SK-N-SH (cell line): ENCODE results near the gene PARP8. TPM values are rescaled to one million over a fixed set of nuclear protein-coding genes. Genes with fewer than 3 reads are reported as not detected.

Source experiments
- CTCF ChIA-PET: fragments of 300-600, 350-600 bp; formaldehyde crosslinking; extraction: SDS; loops from one replicate; lab custom pipeline; 2021; lab: Yijun Ruan, JAX
- POLR2A ChIA-PET: fragments of 350-600 bp; sonication (Branson Sonifier 250); formaldehyde crosslinking; extraction: SDS; loops from one replicate; lab custom pipeline; 2020; ENCODE audit warnings: antibody characterized with exemption, inconsistent platforms; lab: Yijun Ruan, JAX
- DNase-seq: peaks from one replicate; pipeline ENCODE4 v3.0.0; 2012
- H2AFZ ChIP-seq: fragments of 200-600 bp; sonication (generic); 2 replicates; pipeline ENCODE4 v1.8.1; 2016; ENCODE audit warnings: antibody characterized with exemption, mild to moderate bottlenecking, low read depth
- H3F3A ChIP-seq: fragments of 200-600 bp; sonication (generic); replicated peaks from 2 replicates; pipeline ENCODE3; 2016; ENCODE audit warnings: antibody characterized with exemption, mild to moderate bottlenecking; ENCODE audit not compliant: insufficient read depth
- H3K27ac ChIP-seq, 2 experiments: fragments of 200-500 bp in 1 of 2; fragments of 200-600 bp in 1 of 2; sonication (Bioruptor generic) in 1 of 2; sonication (generic), shearing (Covaris generic) in 1 of 2; 2 replicates each; pipeline versions ENCODE4 v1.5.1 to v1.6.1; 2014 to 2016; ENCODE audit warnings: low read depth in 2 of 2, inconsistent platforms in 1 of 2, low read length in 1 of 2, mild to moderate bottlenecking in 1 of 2, mixed read lengths in 1 of 2
- H3K27me3 ChIP-seq: fragments of 200-600 bp; sonication (generic), shearing (Covaris generic); 2 replicates; pipeline ENCODE4 v1.6.1; 2016; ENCODE audit warnings: mixed run types; ENCODE audit not compliant: insufficient read depth
- H3K36me3 ChIP-seq, 2 experiments: fragments of 200-500 bp in 1 of 2; fragments of 200-600 bp in 1 of 2; sonication (Bioruptor generic) in 1 of 2; sonication (generic) in 1 of 2; replicated peaks in 1 of 2; 2 replicates each; pipeline versions ENCODE3 to v1.5.1; 2014 to 2016; ENCODE audit warnings: low read length in 1 of 2, mild to moderate bottlenecking in 1 of 2; ENCODE audit not compliant: insufficient read depth in 2 of 2, control insufficient read depth in 1 of 2
- H3K4me1 ChIP-seq, 2 experiments: fragments of 200-500 bp in 1 of 2; fragments of 200-600 bp in 1 of 2; sonication (Bioruptor generic) in 1 of 2; sonication (generic), shearing (Covaris generic) in 1 of 2; 2 replicates each; pipeline versions ENCODE4 v1.5.1 to v1.6.1; 2014 to 2016; ENCODE audit warnings: low read depth in 1 of 2, low read length in 1 of 2, mixed run types in 1 of 2; ENCODE audit not compliant: insufficient read depth in 2 of 2, control insufficient read depth in 1 of 2
- H3K4me2 ChIP-seq: fragments of 200-600 bp; sonication (generic), shearing (Covaris generic); 2 replicates; pipeline ENCODE4 v1.6.1; 2017; ENCODE audit warnings: mixed run types
- H3K4me3 ChIP-seq, 2 experiments: fragments of 200-500 bp in 1 of 2; fragments of 200-600 bp in 1 of 2; sonication (Bioruptor generic) in 1 of 2; sonication (generic), shearing (Covaris generic) in 1 of 2; 2 replicates each; pipeline versions ENCODE4 v1.5.1 to v1.8.1; 2014 to 2016; ENCODE audit warnings: low read depth in 2 of 2, inconsistent platforms in 1 of 2, low read length in 1 of 2, mild to moderate bottlenecking in 1 of 2, mixed read lengths in 1 of 2, moderate library complexity in 1 of 2
- H3K79me2 ChIP-seq: fragments of 200-600 bp; sonication (generic); 2 replicates; pipeline ENCODE4 v1.8.1; 2017; ENCODE audit warnings: mild to moderate bottlenecking; ENCODE audit not compliant: insufficient read depth
- H3K9ac ChIP-seq: fragments of 200-600 bp; sonication (generic); 2 replicates; pipeline ENCODE4 v1.6.1; 2017; ENCODE audit warnings: mixed run types
- H3K9me2 ChIP-seq: fragments of 200-600 bp; sonication (generic); 2 replicates; pipeline ENCODE4 v1.6.1; 2017; ENCODE audit warnings: mixed run types
- H3K9me3 ChIP-seq: fragments of 200-600 bp; sonication (generic); 2 replicates; pipeline ENCODE4 v1.6.1; 2017; ENCODE audit warnings: mixed run types, mild to moderate bottlenecking, moderate library complexity
- H4K20me1 ChIP-seq: fragments of 200-600 bp; sonication (generic); 2 replicates; pipeline ENCODE4 v1.6.1; 2017; ENCODE audit warnings: mild to moderate bottlenecking, mixed run types; ENCODE audit not compliant: insufficient read depth
- CHD2 ChIP-seq: fragments of 150-350 bp; IDR thresholded peaks from 2 replicates; pipeline ENCODE4 v1.6.1; 2018; ENCODE audit warnings: low read length; ENCODE audit not compliant: partially characterized antibody
- ELF1 ChIP-seq: IDR thresholded peaks from 2 replicates; pipeline ENCODE4 v1.4.0; 2012
- EP300 ChIP-seq, 2 experiments: IDR thresholded peaks; 2 replicates each; pipeline versions ENCODE4 v1.4.0 to v1.6.1; 2012; ENCODE audit warnings: borderline replicate concordance in 1 of 2, low read depth in 1 of 2, low read length in 1 of 2
- FOXM1 ChIP-seq: IDR thresholded peaks from 2 replicates; pipeline ENCODE4 v1.4.0; 2012; ENCODE audit warnings: low read depth, mild to moderate bottlenecking
- GATA2 ChIP-seq: sonication (generic); formaldehyde crosslinking; IDR thresholded peaks from 2 replicates; pipeline ENCODE4 v1.5.0; 2020; ENCODE audit warnings: mild to moderate bottlenecking, missing genetic modification reagents
- MAX ChIP-seq: IDR thresholded peaks from 2 replicates; pipeline ENCODE4 v1.4.0; 2012; ENCODE audit warnings: low read depth
- NFIC ChIP-seq: IDR thresholded peaks from 2 replicates; pipeline ENCODE4 v1.4.0; 2012; ENCODE audit warnings: borderline replicate concordance
- NRF1 ChIP-seq: IDR thresholded peaks from 2 replicates; pipeline ENCODE4 v1.6.1; 2012; ENCODE audit warnings: low read depth, mild to moderate bottlenecking, low read length
- PBX3 ChIP-seq: IDR thresholded peaks from 2 replicates; pipeline ENCODE4; 2012
- RCOR1 ChIP-seq: fragments of 150-350 bp; IDR thresholded peaks from 2 replicates; pipeline ENCODE4 v1.6.1; 2017; ENCODE audit warnings: antibody characterized with exemption, low read length
- RFX5 ChIP-seq: IDR thresholded peaks from 2 replicates; pipeline ENCODE4 v1.6.1; 2012; ENCODE audit warnings: mild to moderate bottlenecking, improper control_type of control experiment, low read length
- RXRA ChIP-seq: IDR thresholded peaks from 2 replicates; pipeline ENCODE4 v1.4.0; 2012; ENCODE audit warnings: low read depth, mild to moderate bottlenecking, borderline replicate concordance
- SMC3 ChIP-seq: IDR thresholded peaks from 2 replicates; pipeline ENCODE4 v1.6.1; 2012; ENCODE audit warnings: low read depth, low read length, improper control_type of control experiment
- TAF1 ChIP-seq: IDR thresholded peaks from 2 replicates; pipeline ENCODE4 v1.6.1; 2012; ENCODE audit warnings: low read depth, mild to moderate bottlenecking, low read length, moderate library complexity, borderline replicate concordance
- TCF12 ChIP-seq: IDR thresholded peaks from 2 replicates; pipeline ENCODE4 v1.4.0; 2012
- TEAD4 ChIP-seq: IDR thresholded peaks from 2 replicates; pipeline ENCODE4 v1.4.0; 2012; ENCODE audit warnings: mild to moderate bottlenecking, borderline replicate concordance; ENCODE audit not compliant: insufficient read depth
- ZBTB33 ChIP-seq: IDR thresholded peaks from 2 replicates; pipeline ENCODE4 v1.4.0; 2012; ENCODE audit warnings: low read depth, borderline replicate concordance
- WGBS: methylation state at CpG from one replicate; pipeline ENCODE4 v1.1.6; 2017; ENCODE audit warnings: low lambda C conversion rate; 5-methylcytosine and 5-hydroxymethylcytosine counted together
- polyA plus RNA-seq, 3 experiments: library from polyadenylated mRNA; depleted of rRNA; stranded (reverse); fragments of >200 nt; gene quantifications; 2 replicates each; pipeline ENCODE4 v1.2.3, GENCODE V29; 2012
- TF ChIP-seq, protein P1 (sequence below): fragments of 150-350 bp; IDR thresholded peaks from 2 replicates; pipeline ENCODE4 v1.6.1; 2016; ENCODE audit warnings: mild to moderate bottlenecking, low read depth, low read length
- TF ChIP-seq, protein P2 (sequence below): fragments of 150-350 bp; IDR thresholded peaks from 2 replicates; pipeline ENCODE4 v1.6.1; 2017; ENCODE audit warnings: antibody characterized with exemption, low read length, low read depth, borderline replicate concordance

PARP8 gene
- polyA plus RNA-seq, 1 of the 3 experiments (the other 2 are of a cell fraction), result 6.2 TPM

GRCh38 chr5:50874306-50875001, 208.0 kb downstream of the PARP8 start (continued):
- TF ChIP-seq TAF1, result no peak
- TF ChIP-seq, all 33 proteins: peak for 0

DNA sequence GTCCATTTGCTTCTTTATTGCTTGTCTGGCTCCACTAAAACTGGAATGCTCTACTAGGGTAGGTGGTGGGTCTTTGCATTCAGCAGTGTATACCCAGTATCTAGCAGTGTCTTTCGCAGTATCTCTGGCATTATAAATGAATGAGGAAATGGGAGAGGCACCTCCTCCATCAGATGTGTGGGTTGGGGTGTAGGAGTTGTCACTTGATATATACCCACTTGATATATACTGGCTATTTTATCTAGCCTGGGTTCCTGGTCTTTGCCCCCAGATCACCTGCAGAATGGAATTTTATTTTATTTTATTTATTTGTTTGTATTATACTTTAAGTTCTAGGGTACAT, 208.5 kb downstream of the PARP8 start:
- no peaks in the 10 kb centered on the region for H3K9me3 ChIP-seq
- H3F3A ChIP-seq, result no peaks in the 10 kb centered on the region
- TF ChIP-seq CHD2 (no peak), TEAD4 (no peak), SMC3 (no peak), GATA2 (CRISPR knock-in tag) (no peak), FOXM1 (no peak), NFIC (no peak), RXRA (no peak), TCF12 (no peak), MAX (no peak), EP300 (IDR thresholded peaks at IDR 0.05; ENCODE audit: borderline replicate concordance in 1 of 2, low read depth in 1 of 2, low read length in 1 of 2) (no peak), ZBTB33 (no peak), PBX3 (no peak), NRF1 (no peak), RCOR1 (no peak), ELF1 (no peak), RFX5 (no peak)
- TF ChIP-seq, protein P1, sequence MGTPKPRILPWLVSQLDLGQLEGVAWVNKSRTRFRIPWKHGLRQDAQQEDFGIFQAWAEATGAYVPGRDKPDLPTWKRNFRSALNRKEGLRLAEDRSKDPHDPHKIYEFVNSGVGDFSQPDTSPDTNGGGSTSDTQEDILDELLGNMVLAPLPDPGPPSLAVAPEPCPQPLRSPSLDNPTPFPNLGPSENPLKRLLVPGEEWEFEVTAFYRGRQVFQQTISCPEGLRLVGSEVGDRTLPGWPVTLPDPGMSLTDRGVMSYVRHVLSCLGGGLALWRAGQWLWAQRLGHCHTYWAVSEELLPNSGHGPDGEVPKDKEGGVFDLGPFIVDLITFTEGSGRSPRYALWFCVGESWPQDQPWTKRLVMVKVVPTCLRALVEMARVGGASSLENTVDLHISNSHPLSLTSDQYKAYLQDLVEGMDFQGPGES, result no peak
- TF ChIP-seq, protein P2, sequence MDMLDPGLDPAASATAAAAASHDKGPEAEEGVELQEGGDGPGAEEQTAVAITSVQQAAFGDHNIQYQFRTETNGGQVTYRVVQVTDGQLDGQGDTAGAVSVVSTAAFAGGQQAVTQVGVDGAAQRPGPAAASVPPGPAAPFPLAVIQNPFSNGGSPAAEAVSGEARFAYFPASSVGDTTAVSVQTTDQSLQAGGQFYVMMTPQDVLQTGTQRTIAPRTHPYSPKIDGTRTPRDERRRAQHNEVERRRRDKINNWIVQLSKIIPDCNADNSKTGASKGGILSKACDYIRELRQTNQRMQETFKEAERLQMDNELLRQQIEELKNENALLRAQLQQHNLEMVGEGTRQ, result no peak
- no peak overlapping the region for H2AFZ ChIP-seq
- H3K4me2 ChIP-seq, result no peak overlapping the region
- H3K36me3 ChIP-seq, result no peaks in the 10 kb centered on the region
- H3K27me3 ChIP-seq, result no peaks in the 10 kb centered on the region
- DNase-seq, result no peak
- H3K9me2 ChIP-seq, result no peaks in the 10 kb centered on the region
- no peak overlapping the region for H3K9ac ChIP-seq
- no peak overlapping the region for H3K27ac ChIP-seq
- H4K20me1 ChIP-seq, result no peaks in the 10 kb centered on the region
- no peak overlapping the region for H3K4me3 ChIP-seq
- POLR2A ChIA-PET, result no interaction called here
- WGBS, result 71% methylated on average over 1 of the region's 1 CpG
- CTCF ChIA-PET, result no interaction called here
- no peaks in the 10 kb centered on the region for H3K4me1 ChIP-seq
- no peaks in the 10 kb centered on the region for H3K79me2 ChIP-seq
